ENCODE data around the gene KCNMA1.
A peak's percentile ranks its signal among the peaks of the same experiment; 100 is the strongest.
"Not testable (repeated sequence)": the region's sequence is repeated elsewhere in the genome, so short reads cannot be mapped to it uniquely, and the experiment has no call there.

Gene KCNMA1

GRCh38 chr10:77637532-77638320 is at the start of gene KCNMA1:
KCNMA1 (minus strand) TSS chr10:77637808.
- DNase-seq: peak; percentile 67

GRCh38 chr10:77686650-77687417 is 49.2 kb upstream of the KCNMA1 start:
- no peak for DNase-seq

GRCh38 chr10:77686096-77686495 is 48.5 kb upstream of the KCNMA1 start:
- DNase-seq: no peak

GRCh38 chr10:77685432-77685831 is 47.8 kb upstream of the KCNMA1 start:
- no peak for DNase-seq

GRCh38 chr10:77683088-77683432 is 45.5 kb upstream of the KCNMA1 start:
- DNase-seq: not testable (repeated sequence)

GRCh38 chr10:77682393-77683087 is 44.9 kb upstream of the KCNMA1 start:
- DNase-seq: no peak

GRCh38 chr10:77681839-77682238 is 44.2 kb upstream of the KCNMA1 start:
- no peak for DNase-seq

- DNase-seq: no peak
Measured at GRCh38 chr10:77680811-77681210, 43.2 kb upstream of the KCNMA1 start.

- no peak for DNase-seq
Measured at GRCh38 chr10:77680065-77680464, 42.5 kb upstream of the KCNMA1 start.

- DNase-seq: no peak
Measured at GRCh38 chr10:77679217-77679616, 41.6 kb upstream of the KCNMA1 start.

- no peak for DNase-seq
Measured at GRCh38 chr10:77678146-77678545, 40.5 kb upstream of the KCNMA1 start.

GRCh38 chr10:77675347-77675746 is 37.7 kb upstream of the KCNMA1 start:
- DNase-seq: no peak

GRCh38 chr10:77673515-77674140 is 36.0 kb upstream of the KCNMA1 start:
- no peak for DNase-seq

GRCh38 chr10:77673101-77673500 is 35.5 kb upstream of the KCNMA1 start:
- no peak for DNase-seq

GRCh38 chr10:77671594-77672252 is 34.1 kb upstream of the KCNMA1 start:
- DNase-seq: no peak

- no peak for DNase-seq
Measured at GRCh38 chr10:77670817-77671443, 33.3 kb upstream of the KCNMA1 start.

- DNase-seq: no peak
Measured at GRCh38 chr10:77669892-77670291, 32.3 kb upstream of the KCNMA1 start.

GRCh38 chr10:77667426-77668324 is 30.1 kb upstream of the KCNMA1 start:
- no peak for DNase-seq

GRCh38 chr10:77666821-77667220 is 29.2 kb upstream of the KCNMA1 start:
- no peak for DNase-seq

GRCh38 chr10:77664696-77665095 is 27.1 kb upstream of the KCNMA1 start:
- no peak for DNase-seq

- DNase-seq: no peak
Measured at GRCh38 chr10:77664008-77664407, 26.4 kb upstream of the KCNMA1 start.
